NB4 (cell line): ENCODE results near the gene CDYL.

Source experiments
- CTCF ChIP-seq: IDR thresholded peaks from one replicate; pipeline ENCODE4 v1.5.1; 2012; ENCODE audit warnings: low read depth, low read length
- MAX ChIP-seq: IDR thresholded peaks from 2 replicates; pipeline ENCODE4 v1.6.1; 2011; ENCODE audit warnings: low read depth, low read length
- POLR2A ChIP-seq: IDR thresholded peaks from 2 replicates; pipeline ENCODE4 v1.6.1; 2011; ENCODE audit warnings: mild to moderate bottlenecking; ENCODE audit not compliant: insufficient read length; ENCODE audit errors: extremely low read depth

GRCh38 chr6:4891141-4891540 is 114.9 kb downstream of the CDYL start:
- no peak for TF ChIP-seq POLR2A
- no peak for TF ChIP-seq CTCF
- no peak for TF ChIP-seq MAX
